ENCODE measurements around the gene PRKAR2B. TPM values are rescaled to one million over a fixed set of nuclear protein-coding genes. Genes with fewer than 3 reads are reported as not detected.

Gene PRKAR2B
- polyA plus RNA-seq, 2 donors = 2.9 to 6.5 TPM

- peak overlapping the region; percentile 99 to 100 for H3K27ac ChIP-seq (ENCODE audit: low read depth in 2 of 2, low read length in 1 of 2)
- H3K4me1 ChIP-seq (ENCODE audit: control insufficient read depth in 2 of 2, insufficient read depth in 2 of 2, low read length in 1 of 2) = no peaks in the 10 kb centered on the region
- H3K9me3 ChIP-seq (ENCODE audit: control insufficient read depth in 2 of 2, insufficient read depth in 1 of 2, low read depth in 1 of 2, low read length in 1 of 2) = no peaks in the 10 kb centered on the region
- 0 to 1% methylated on average over 61 to 73 of the region's 73 CpGs for WGBS, 2 donors
- peaks cover 0 to 2% of the 10 kb centered on the region in 2 donors for H3K36me3 ChIP-seq (ENCODE audit: control insufficient read depth in 2 of 2, insufficient read depth in 2 of 2, low read length in 1 of 2)
- no peaks in the 10 kb centered on the region for H3K27me3 ChIP-seq (ENCODE audit: control insufficient read depth in 1 of 2, insufficient read depth in 2 of 2, low read length in 2 of 2)
- H3K4me3 ChIP-seq (ENCODE audit: low read depth in 1 of 2, low read length in 2 of 2) = peak overlapping the region; percentile 97 to 99
Observed at GRCh38 chr7:107169120-107170050, 124.9 kb downstream of the PRKAR2B start.

GRCh38 chr7:107170051-107170915 is 125.8 kb downstream of the PRKAR2B start:
- H3K4me1 ChIP-seq (ENCODE audit: control insufficient read depth in 2 of 2, insufficient read depth in 2 of 2, low read length in 1 of 2) = no peaks in the 10 kb centered on the region
- no peaks in the 10 kb centered on the region for H3K9me3 ChIP-seq (ENCODE audit: control insufficient read depth in 2 of 2, insufficient read depth in 1 of 2, low read depth in 1 of 2, low read length in 1 of 2)
- WGBS, 2 donors = 9% methylated on average over 13 of the region's 13 CpGs
- H3K27me3 ChIP-seq (ENCODE audit: control insufficient read depth in 1 of 2, insufficient read depth in 2 of 2, low read length in 2 of 2) = no peaks in the 10 kb centered on the region
- H3K27ac ChIP-seq (ENCODE audit: low read depth in 2 of 2, low read length in 1 of 2) = peak overlapping the region; percentile 99 to 100
- peak overlapping the region; percentile 97 to 99 for H3K4me3 ChIP-seq (ENCODE audit: low read depth in 1 of 2, low read length in 2 of 2)
- peaks cover 0 to 2% of the 10 kb centered on the region in 2 donors for H3K36me3 ChIP-seq (ENCODE audit: control insufficient read depth in 2 of 2, insufficient read depth in 2 of 2, low read length in 1 of 2)

- Histone ChIP-seq H3K4me3 (ENCODE audit: low read depth in 1 of 2, low read length in 2 of 2) (no peak overlapping the region), H3K36me3 (ENCODE audit: control insufficient read depth in 2 of 2, insufficient read depth in 2 of 2, low read length in 1 of 2) (peaks cover 0 to 2% of the 10 kb centered on the region in 2 donors), H3K27me3 (ENCODE audit: control insufficient read depth in 1 of 2, insufficient read depth in 2 of 2, low read length in 2 of 2) (no peaks in the 10 kb centered on the region), H3K9me3 (ENCODE audit: control insufficient read depth in 2 of 2, insufficient read depth in 1 of 2, low read depth in 1 of 2, low read length in 1 of 2) (no peaks in the 10 kb centered on the region), H3K27ac (ENCODE audit: low read depth in 2 of 2, low read length in 1 of 2) (no peak overlapping the region), H3K4me1 (ENCODE audit: control insufficient read depth in 2 of 2, insufficient read depth in 2 of 2, low read length in 1 of 2) (no peaks in the 10 kb centered on the region)
- 90 to 92% methylated on average over 12 of the region's 12 CpGs for WGBS, 2 donors
Observed at GRCh38 chr7:107171496-107171895, 127.0 kb downstream of the PRKAR2B start.

GRCh38 chr7:107172276-107173032 is 127.9 kb downstream of the PRKAR2B start:
- Histone ChIP-seq H3K4me3 (ENCODE audit: low read depth in 1 of 2, low read length in 2 of 2) (no peak overlapping the region), H3K9me3 (ENCODE audit: control insufficient read depth in 2 of 2, insufficient read depth in 1 of 2, low read depth in 1 of 2, low read length in 1 of 2) (no peaks in the 10 kb centered on the region), H3K27me3 (ENCODE audit: control insufficient read depth in 1 of 2, insufficient read depth in 2 of 2, low read length in 2 of 2) (no peaks in the 10 kb centered on the region), H3K4me1 (ENCODE audit: control insufficient read depth in 2 of 2, insufficient read depth in 2 of 2, low read length in 1 of 2) (no peaks in the 10 kb centered on the region), H3K36me3 (ENCODE audit: control insufficient read depth in 2 of 2, insufficient read depth in 2 of 2, low read length in 1 of 2) (peaks cover 0 to 2% of the 10 kb centered on the region in 2 donors), H3K27ac (ENCODE audit: low read depth in 2 of 2, low read length in 1 of 2) (no peak overlapping the region)
- 64 to 72% methylated on average over 4 of the region's 4 CpGs for whole genome bisulfite sequencing, 2 donors

- H3K27me3 ChIP-seq (ENCODE audit: control insufficient read depth in 1 of 2, insufficient read depth in 2 of 2, low read length in 2 of 2) = no peaks in the 10 kb centered on the region
- H3K4me3 ChIP-seq (ENCODE audit: low read depth in 1 of 2, low read length in 2 of 2) = no peak overlapping the region
- H3K36me3 ChIP-seq (ENCODE audit: control insufficient read depth in 2 of 2, insufficient read depth in 2 of 2, low read length in 1 of 2) = peaks cover 0 to 2% of the 10 kb centered on the region in 2 donors
- no peaks in the 10 kb centered on the region for H3K9me3 ChIP-seq (ENCODE audit: control insufficient read depth in 2 of 2, insufficient read depth in 1 of 2, low read depth in 1 of 2, low read length in 1 of 2)
- no peaks in the 10 kb centered on the region for H3K4me1 ChIP-seq (ENCODE audit: control insufficient read depth in 2 of 2, insufficient read depth in 2 of 2, low read length in 1 of 2)
- no peak overlapping the region for H3K27ac ChIP-seq (ENCODE audit: low read depth in 2 of 2, low read length in 1 of 2)
- WGBS, 2 donors = 69 to 77% methylated on average over 2 of the region's 2 CpGs
Observed at GRCh38 chr7:107173191-107173590, 128.7 kb downstream of the PRKAR2B start.

- H3K4me3 ChIP-seq (ENCODE audit: low read depth in 1 of 2, low read length in 2 of 2) = no peak overlapping the region
- no peaks in the 10 kb centered on the region for H3K9me3 ChIP-seq (ENCODE audit: control insufficient read depth in 2 of 2, insufficient read depth in 1 of 2, low read depth in 1 of 2, low read length in 1 of 2)
- H3K27me3 ChIP-seq (ENCODE audit: control insufficient read depth in 1 of 2, insufficient read depth in 2 of 2, low read length in 2 of 2) = no peaks in the 10 kb centered on the region
- no peaks in the 10 kb centered on the region for H3K4me1 ChIP-seq (ENCODE audit: control insufficient read depth in 2 of 2, insufficient read depth in 2 of 2, low read length in 1 of 2)
- 55 to 60% methylated on average over 4 of the region's 4 CpGs for WGBS, 2 donors
- peaks cover 0 to 2% of the 10 kb centered on the region in 2 donors for H3K36me3 ChIP-seq (ENCODE audit: control insufficient read depth in 2 of 2, insufficient read depth in 2 of 2, low read length in 1 of 2)
- no peak overlapping the region for H3K27ac ChIP-seq (ENCODE audit: low read depth in 2 of 2, low read length in 1 of 2)
Observed at GRCh38 chr7:107173691-107174406, 129.3 kb downstream of the PRKAR2B start.

- H3K27ac ChIP-seq (ENCODE audit: low read depth in 2 of 2, low read length in 1 of 2) = no peak overlapping the region
- no peaks in the 10 kb centered on the region for H3K4me1 ChIP-seq (ENCODE audit: control insufficient read depth in 2 of 2, insufficient read depth in 2 of 2, low read length in 1 of 2)
- peaks cover 0 to 2% of the 10 kb centered on the region in 2 donors for H3K36me3 ChIP-seq (ENCODE audit: control insufficient read depth in 2 of 2, insufficient read depth in 2 of 2, low read length in 1 of 2)
- H3K4me3 ChIP-seq (ENCODE audit: low read depth in 1 of 2, low read length in 2 of 2) = no peak overlapping the region
- no peaks in the 10 kb centered on the region for H3K9me3 ChIP-seq (ENCODE audit: control insufficient read depth in 2 of 2, insufficient read depth in 1 of 2, low read depth in 1 of 2, low read length in 1 of 2)
- WGBS, 2 donors = 73 to 75% methylated on average over 14 of the region's 14 CpGs
- H3K27me3 ChIP-seq (ENCODE audit: control insufficient read depth in 1 of 2, insufficient read depth in 2 of 2, low read length in 2 of 2) = no peaks in the 10 kb centered on the region
Observed at GRCh38 chr7:107179326-107180164, 135.0 kb downstream of the PRKAR2B start.

GRCh38 chr7:107180378-107180777 is 135.9 kb downstream of the PRKAR2B start:
- 21 to 29% methylated on average over 1 of the region's 1 CpG for WGBS, 2 donors
- Histone ChIP-seq H3K4me1 (ENCODE audit: control insufficient read depth in 2 of 2, insufficient read depth in 2 of 2, low read length in 1 of 2) (no peaks in the 10 kb centered on the region), H3K4me3 (ENCODE audit: low read depth in 1 of 2, low read length in 2 of 2) (no peak overlapping the region), H3K27ac (ENCODE audit: low read depth in 2 of 2, low read length in 1 of 2) (no peak overlapping the region), H3K27me3 (ENCODE audit: control insufficient read depth in 1 of 2, insufficient read depth in 2 of 2, low read length in 2 of 2) (no peaks in the 10 kb centered on the region), H3K9me3 (ENCODE audit: control insufficient read depth in 2 of 2, insufficient read depth in 1 of 2, low read depth in 1 of 2, low read length in 1 of 2) (no peaks in the 10 kb centered on the region), H3K36me3 (ENCODE audit: control insufficient read depth in 2 of 2, insufficient read depth in 2 of 2, low read length in 1 of 2) (peaks cover 0 to 2% of the 10 kb centered on the region in 2 donors)
